Erythroblast (primary cell): Measurements from ENCODE around the gene FOXP1.

ENCODE experiments used
- GATA1 ChIP-seq: IDR thresholded peaks from 2 replicates; pipeline ENCODE4 v1.6.1; 2011; ENCODE audit warnings: low read depth, mild to moderate bottlenecking, control low read depth, low read length, moderate library complexity
- POLR2A ChIP-seq: IDR thresholded peaks from 2 replicates; pipeline ENCODE4 v1.6.1; 2011; ENCODE audit warnings: mild to moderate bottlenecking, low read length

- no peak for TF ChIP-seq POLR2A
- TF ChIP-seq GATA1, result no peak
Measured at GRCh38 chr3:71031914-71032521, 551.5 kb downstream of the FOXP1 start.
